Gastrocnemius medialis (tissue), 4 donors: Measurements from ENCODE around the gene SLC38A6. TPM values are rescaled to one million over a fixed set of nuclear protein-coding genes. Genes with fewer than 3 reads are reported as not detected.

Experiments used
- ATAC-seq, 2 donors: fragments of 150-250 bp; one replicate each; pipeline ENCODE4 v1.9.1; 2016
- DNase-seq, 2 donors: peaks; one replicate each; pipeline ENCODE4 v3.0.0-alpha.2; 2019
- H3K27ac ChIP-seq, 4 donors: fragments of 200-600 bp; sonication (generic); 1 replicate in 1 of 4; 2 replicates in 3 of 4; pipeline ENCODE4 v1.5.1; 2016 to 2018; ENCODE audit warnings: mild to moderate bottlenecking in 2 of 4, moderate library complexity in 1 of 4
- H3K27me3 ChIP-seq, 3 donors: fragments of 200-600 bp; sonication (generic) in 2 of 3; 1 replicate in 1 of 3; 2 replicates in 2 of 3; pipeline versions ENCODE4 v1.5.1 to v1.6.0; 2016 to 2019; ENCODE audit warnings: mild to moderate bottlenecking in 1 of 3, moderate library complexity in 1 of 3
- H3K36me3 ChIP-seq, 2 donors: fragments of 200-600 bp; sonication (generic) in 1 of 2; one replicate each; pipeline ENCODE4 v1.5.1; 2017 to 2018
- H3K4me1 ChIP-seq, 2 donors: fragments of 200-600 bp; sonication (generic) in 1 of 2; one replicate each; pipeline ENCODE4 v1.5.1; 2016 to 2017; ENCODE audit warnings: mild to moderate bottlenecking in 2 of 2
- H3K4me3 ChIP-seq, 4 donors: fragments of 200-600 bp; sonication (generic) in 3 of 4; 1 replicate in 1 of 4; 2 replicates in 3 of 4; pipeline ENCODE4 v1.5.1; 2016 to 2019; ENCODE audit warnings: mild to moderate bottlenecking in 2 of 4
- H3K9me3 ChIP-seq, 3 donors: fragments of 200-600 bp; sonication (generic) in 2 of 3; 1 replicate in 1 of 3; 2 replicates in 2 of 3; pipeline ENCODE4 v1.5.1; 2016 to 2019
- POLR2A ChIP-seq, 2 donors: fragments of 450-650 bp; IDR thresholded peaks; one replicate each; pipeline ENCODE4 v1.6.1; 2017; ENCODE audit warnings: antibody characterized with exemption in 2 of 2, mild to moderate bottlenecking in 2 of 2, moderate library complexity in 2 of 2
- in situ Hi-C, 4 donors: fragments of 200-750 bp; cut with MboI; loops; one replicate each; pipeline versions ENCODE4 v1.15.0 to v1.8.0; 2017; ENCODE audit warnings: low sequenced_read_pairs in 4 of 4
- intact Hi-C: fragments of 100-400 bp; cut with DNase I; formaldehyde crosslinking; loops from one replicate; pipeline ENCODE4 v1.15.1; 2023; ENCODE audit warnings: low total_unique reads
- total RNA-seq, 4 donors: library from RNA; depleted of rRNA; stranded (reverse); fragments of >200 nt; gene quantifications; one replicate each; pipeline versions ENCODE4 v1.1.0 to v1.2.3, GENCODE V29; 2016
- TF ChIP-seq, protein P1 (sequence below), 5 experiments: fragments of 450-650 bp in 3 of 5; fragments of 200-600 bp in 2 of 5; sonication (generic) in 2 of 5; IDR thresholded peaks in 4 of 5; conservative IDR thresholded peaks in 1 of 5; 1 replicate in 4 of 5; 2 replicates in 1 of 5; pipeline ENCODE4 v1.5.1; 2016 to 2019; ENCODE audit warnings: antibody characterized with exemption in 5 of 5, mild to moderate bottlenecking in 3 of 5, moderate library complexity in 3 of 5

SLC38A6 gene
- total RNA-seq, 4 donors from 2014 or later: 4.0 to 22.6 (median 7.0) TPM

DNA sequence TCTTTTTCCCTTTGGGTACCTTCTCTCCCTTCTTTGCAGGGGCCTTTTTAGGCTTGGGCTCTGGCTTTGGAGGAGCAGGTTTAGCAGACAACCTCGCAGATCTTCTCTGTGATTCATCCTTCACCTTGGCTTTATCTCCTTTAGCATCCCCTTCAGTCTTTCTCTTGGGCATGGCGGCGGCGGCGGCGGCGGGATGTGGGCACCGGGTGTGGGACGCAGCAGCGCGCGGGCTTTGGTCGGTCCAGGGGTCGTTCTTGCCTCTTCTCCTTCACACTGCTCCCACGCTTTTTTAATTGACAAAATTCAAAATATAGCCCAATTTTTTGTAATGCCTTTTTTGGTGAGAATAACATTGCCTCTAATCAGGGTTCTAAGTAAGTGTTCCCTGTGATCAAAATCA is 8.8 kb upstream of the SLC38A6 start:
- in situ Hi-C loops (loop anchor here in 1 of 4 donors (10.0 kb wide), 1 partner anchor 247 kb away; the partner anchor contains the start of gene SIX4), intact Hi-C loops (no loop called here)
- TF ChIP-seq POLR2A (IDR thresholded peaks at IDR 0.05): no peak
- TF ChIP-seq, protein P1, sequence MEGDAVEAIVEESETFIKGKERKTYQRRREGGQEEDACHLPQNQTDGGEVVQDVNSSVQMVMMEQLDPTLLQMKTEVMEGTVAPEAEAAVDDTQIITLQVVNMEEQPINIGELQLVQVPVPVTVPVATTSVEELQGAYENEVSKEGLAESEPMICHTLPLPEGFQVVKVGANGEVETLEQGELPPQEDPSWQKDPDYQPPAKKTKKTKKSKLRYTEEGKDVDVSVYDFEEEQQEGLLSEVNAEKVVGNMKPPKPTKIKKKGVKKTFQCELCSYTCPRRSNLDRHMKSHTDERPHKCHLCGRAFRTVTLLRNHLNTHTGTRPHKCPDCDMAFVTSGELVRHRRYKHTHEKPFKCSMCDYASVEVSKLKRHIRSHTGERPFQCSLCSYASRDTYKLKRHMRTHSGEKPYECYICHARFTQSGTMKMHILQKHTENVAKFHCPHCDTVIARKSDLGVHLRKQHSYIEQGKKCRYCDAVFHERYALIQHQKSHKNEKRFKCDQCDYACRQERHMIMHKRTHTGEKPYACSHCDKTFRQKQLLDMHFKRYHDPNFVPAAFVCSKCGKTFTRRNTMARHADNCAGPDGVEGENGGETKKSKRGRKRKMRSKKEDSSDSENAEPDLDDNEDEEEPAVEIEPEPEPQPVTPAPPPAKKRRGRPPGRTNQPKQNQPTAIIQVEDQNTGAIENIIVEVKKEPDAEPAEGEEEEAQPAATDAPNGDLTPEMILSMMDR (IDR thresholded peaks at IDR 0.05 in 4 of 5, conservative IDR thresholded peaks at IDR 0.05 in 1 of 5): no peak
- DNase-seq (no peak), ATAC-seq (no peak)
- peaks cover 25 to 32% of the 10 kb centered on the region in 2 donors for H3K4me1 ChIP-seq
- no peak overlapping the region for H3K4me3 ChIP-seq
- H3K27me3 ChIP-seq: no peaks in the 10 kb centered on the region
- no peaks in the 10 kb centered on the region for H3K36me3 ChIP-seq
- H3K27ac ChIP-seq: no peak overlapping the region
- no peaks in the 10 kb centered on the region for H3K9me3 ChIP-seq

DNA sequence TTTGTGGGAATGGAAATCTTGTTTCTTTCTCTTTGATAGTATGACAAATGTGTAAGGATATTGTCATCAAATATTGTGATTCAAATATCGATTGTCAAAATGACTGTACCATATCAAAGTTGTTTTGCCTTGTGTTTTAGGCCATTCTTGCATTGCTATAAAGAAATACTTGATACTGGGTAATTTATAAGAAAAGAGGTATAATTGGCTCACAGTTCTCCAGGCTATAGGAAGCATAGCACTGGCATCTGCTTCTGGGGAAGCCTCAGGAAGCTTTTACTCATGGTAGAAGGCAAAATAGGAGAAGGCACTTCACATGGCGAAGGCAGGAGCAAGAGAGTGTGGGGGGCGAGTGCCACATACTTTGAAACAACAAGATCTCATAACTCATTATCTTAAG is 8.0 kb upstream of the SLC38A6 start:
- intact Hi-C loops: no loop called here
- ATAC-seq: no peak

DNA sequence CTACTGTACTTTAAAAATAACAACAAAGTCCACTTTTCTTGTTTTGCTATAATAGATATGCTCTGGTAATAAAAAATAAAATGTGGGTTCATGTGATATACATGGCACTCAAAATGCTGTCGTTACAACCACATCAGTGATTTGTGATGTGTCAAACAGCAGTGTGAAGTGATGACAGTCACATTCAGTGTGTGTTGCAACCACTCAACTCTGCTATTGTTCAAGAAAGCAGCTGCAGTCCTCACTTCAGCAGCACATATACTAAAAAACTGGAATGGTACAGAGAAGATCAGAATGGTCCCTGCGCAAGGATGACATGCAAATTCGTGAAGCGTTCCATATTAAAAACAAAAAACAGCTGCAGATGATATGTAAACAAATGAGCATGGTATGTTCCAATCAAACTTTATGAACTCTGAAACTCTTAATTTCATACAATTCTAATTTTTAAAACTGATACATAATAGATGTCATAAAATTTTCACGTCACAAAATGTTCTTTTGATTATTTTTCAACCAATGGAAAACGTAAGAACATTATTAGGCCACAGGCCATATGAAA is 6.9 kb upstream of the SLC38A6 start:
- Histone ChIP-seq H3K27me3 (no peaks in the 10 kb centered on the region), H3K9me3 (no peaks in the 10 kb centered on the region), H3K4me3 (no peak overlapping the region), H3K36me3 (no peaks in the 10 kb centered on the region), H3K27ac (peak overlapping the region; percentile 22 to 57 (median 36)), H3K4me1 (peaks cover 23 to 41% of the 10 kb centered on the region in 2 donors)
- peak; percentile 72 to 92 for ATAC-seq
- TF ChIP-seq, protein P1 (IDR thresholded peaks at IDR 0.05 in 4 of 5, conservative IDR thresholded peaks at IDR 0.05 in 1 of 5): no peak
- no peak for TF ChIP-seq POLR2A (IDR thresholded peaks at IDR 0.05)
- in situ Hi-C loops: loop anchor here in 1 of 4 donors (10.0 kb wide), 1 partner anchor 249 kb away; the partner anchor contains the start of gene SIX4
- intact Hi-C loops: no loop called here
- DNase-seq: peak in 1 of 2 donors; percentile 8

More for the DNA sequence above, 8.0 kb upstream of the SLC38A6 start:
- no peaks in the 10 kb centered on the region for H3K36me3 ChIP-seq
- no peaks in the 10 kb centered on the region for H3K27me3 ChIP-seq
- H3K27ac ChIP-seq: peak overlapping the region; percentile 22 to 57 (median 35)
- no peak for DNase-seq
- H3K4me1 ChIP-seq: peaks cover 24 to 32% of the 10 kb centered on the region in 2 donors
- no peaks in the 10 kb centered on the region for H3K9me3 ChIP-seq
- in situ Hi-C loops: loop anchor here in 1 of 4 donors (10.0 kb wide), 1 partner anchor 248 kb away; the partner anchor contains the start of gene SIX4
- TF ChIP-seq POLR2A (IDR thresholded peaks at IDR 0.05): no peak
- TF ChIP-seq, protein P1 (IDR thresholded peaks at IDR 0.05 in 4 of 5, conservative IDR thresholded peaks at IDR 0.05 in 1 of 5): no peak
- no peak overlapping the region for H3K4me3 ChIP-seq

DNA sequence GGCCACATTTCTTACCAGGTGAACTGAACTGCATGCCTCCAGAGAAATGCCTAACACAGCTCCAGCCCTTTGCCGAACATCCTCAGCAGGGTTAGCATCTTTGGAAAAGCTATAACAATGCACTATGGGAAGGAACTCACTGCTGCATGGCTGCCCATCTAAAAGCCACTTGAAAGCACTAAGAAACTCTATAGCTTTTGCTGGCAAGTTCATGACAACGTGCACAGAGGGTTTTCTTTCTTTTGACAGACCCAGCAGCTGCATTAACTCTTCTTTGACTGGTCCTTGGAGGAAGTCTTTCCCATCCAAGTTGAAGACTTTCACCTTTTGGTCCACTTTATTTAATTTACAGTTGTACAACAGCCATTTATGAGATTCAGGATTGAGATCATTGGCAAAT is 5.5 kb upstream of the SLC38A6 start:
- TF ChIP-seq, protein P1 (IDR thresholded peaks at IDR 0.05 in 4 of 5, conservative IDR thresholded peaks at IDR 0.05 in 1 of 5): no peak
- no peak for TF ChIP-seq POLR2A (IDR thresholded peaks at IDR 0.05)
- no peak overlapping the region for H3K4me3 ChIP-seq
- intact Hi-C loops: no loop called here
- in situ Hi-C loops: loop anchor here in 2 of 4 donors (10.0 to 25.0 kb wide), 2 partner anchors 251 to 338 kb away; partner anchors contain the start of genes SIX1 (in 1 of the 2) and SIX4 (in 1 of the 2)
- H3K27me3 ChIP-seq: no peaks in the 10 kb centered on the region
- ATAC-seq (peak in 1 of 2 donors; percentile 10), DNase-seq (no peak)
- no peaks in the 10 kb centered on the region for H3K9me3 ChIP-seq
- H3K4me1 ChIP-seq: peaks cover 36 to 53% of the 10 kb centered on the region in 2 donors
- H3K27ac ChIP-seq: peak overlapping the region in 2 of 4 donors; percentile 44 to 57
- H3K36me3 ChIP-seq: no peaks in the 10 kb centered on the region
